Breast epithelium (tissue), 3 donors: ENCODE results near the gene ITGA3.

Source experiments
- POLR2A ChIP-seq: fragments of 450-650 bp; IDR thresholded peaks from one replicate; pipeline ENCODE4 v1.6.1; 2016; ENCODE audit warnings: antibody characterized with exemption, mild to moderate bottlenecking, moderate library complexity
- POLR2AphosphoS5 ChIP-seq, 3 donors: sonication (generic); formaldehyde crosslinking; IDR thresholded peaks; one replicate each; pipeline ENCODE4 v1.6.1; 2017; ENCODE audit warnings: antibody characterized with exemption in 3 of 3
- TF ChIP-seq, protein P1 (sequence below), 3 donors: fragments of 450-650 bp; IDR thresholded peaks; one replicate each; pipeline ENCODE4 v1.5.1; 2016 to 2017; ENCODE audit warnings: antibody characterized with exemption in 3 of 3, mild to moderate bottlenecking in 3 of 3, moderate library complexity in 3 of 3

DNA sequence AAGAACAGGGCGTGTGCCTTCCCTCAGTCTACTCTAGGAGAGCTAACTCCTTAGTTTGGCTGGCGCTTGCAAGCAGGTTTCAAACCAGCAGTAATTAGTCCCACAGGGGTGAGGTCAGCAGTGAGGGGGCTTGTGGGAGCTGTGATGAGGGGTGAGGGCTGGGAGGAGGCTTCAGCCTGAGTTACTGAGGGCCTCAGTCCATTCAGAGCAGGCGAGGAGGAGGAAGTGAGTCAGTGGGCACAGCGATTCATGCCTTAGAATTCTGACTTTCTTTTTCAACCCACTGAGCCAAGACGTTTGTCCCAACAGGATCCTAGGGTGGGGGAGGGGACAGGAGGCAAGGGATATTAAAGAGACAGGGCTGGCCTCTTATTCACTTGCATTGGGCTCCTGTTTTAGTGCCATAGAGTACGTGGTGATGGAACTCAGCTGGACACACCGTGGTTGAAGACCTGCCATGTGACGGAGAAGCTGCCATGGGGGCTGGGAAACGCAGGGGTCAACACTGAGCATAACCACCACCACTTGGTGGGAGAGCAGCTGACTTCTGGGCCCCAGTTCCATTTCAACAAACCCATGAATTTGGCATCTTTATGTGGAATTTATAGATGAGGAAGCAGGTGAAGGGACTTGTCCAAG, 8.3 kb upstream of the ITGA3 start:
- TF ChIP-seq, protein P1, sequence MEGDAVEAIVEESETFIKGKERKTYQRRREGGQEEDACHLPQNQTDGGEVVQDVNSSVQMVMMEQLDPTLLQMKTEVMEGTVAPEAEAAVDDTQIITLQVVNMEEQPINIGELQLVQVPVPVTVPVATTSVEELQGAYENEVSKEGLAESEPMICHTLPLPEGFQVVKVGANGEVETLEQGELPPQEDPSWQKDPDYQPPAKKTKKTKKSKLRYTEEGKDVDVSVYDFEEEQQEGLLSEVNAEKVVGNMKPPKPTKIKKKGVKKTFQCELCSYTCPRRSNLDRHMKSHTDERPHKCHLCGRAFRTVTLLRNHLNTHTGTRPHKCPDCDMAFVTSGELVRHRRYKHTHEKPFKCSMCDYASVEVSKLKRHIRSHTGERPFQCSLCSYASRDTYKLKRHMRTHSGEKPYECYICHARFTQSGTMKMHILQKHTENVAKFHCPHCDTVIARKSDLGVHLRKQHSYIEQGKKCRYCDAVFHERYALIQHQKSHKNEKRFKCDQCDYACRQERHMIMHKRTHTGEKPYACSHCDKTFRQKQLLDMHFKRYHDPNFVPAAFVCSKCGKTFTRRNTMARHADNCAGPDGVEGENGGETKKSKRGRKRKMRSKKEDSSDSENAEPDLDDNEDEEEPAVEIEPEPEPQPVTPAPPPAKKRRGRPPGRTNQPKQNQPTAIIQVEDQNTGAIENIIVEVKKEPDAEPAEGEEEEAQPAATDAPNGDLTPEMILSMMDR (IDR thresholded peaks at IDR 0.05) = no peak
- no peak for TF ChIP-seq POLR2A
- TF ChIP-seq POLR2AphosphoS5 (IDR thresholded peaks at IDR 0.05) = no peak
